GM21381 (cell line): ENCODE results near the gene PTK6.

Source experiments
- ATAC-seq: cut with Tn5 transposase; IDR thresholded peaks from one replicate; pipeline ENCODE4 v1.9.1; 2021; ENCODE audit warnings: mild to moderate bottlenecking, moderate library complexity; ENCODE audit not compliant: unreplicated experiment

The PTK6 gene

GRCh38 chr20:63532449-63532971, 4.7 kb downstream of the PTK6 start:
- ATAC-seq = no peak

GRCh38 chr20:63531686-63532448, 5.3 kb downstream of the PTK6 start:
- ATAC-seq = no peak

- no peak for ATAC-seq
Observed at GRCh38 chr20:63530788-63531160, 6.4 kb downstream of the PTK6 start.

DNA sequence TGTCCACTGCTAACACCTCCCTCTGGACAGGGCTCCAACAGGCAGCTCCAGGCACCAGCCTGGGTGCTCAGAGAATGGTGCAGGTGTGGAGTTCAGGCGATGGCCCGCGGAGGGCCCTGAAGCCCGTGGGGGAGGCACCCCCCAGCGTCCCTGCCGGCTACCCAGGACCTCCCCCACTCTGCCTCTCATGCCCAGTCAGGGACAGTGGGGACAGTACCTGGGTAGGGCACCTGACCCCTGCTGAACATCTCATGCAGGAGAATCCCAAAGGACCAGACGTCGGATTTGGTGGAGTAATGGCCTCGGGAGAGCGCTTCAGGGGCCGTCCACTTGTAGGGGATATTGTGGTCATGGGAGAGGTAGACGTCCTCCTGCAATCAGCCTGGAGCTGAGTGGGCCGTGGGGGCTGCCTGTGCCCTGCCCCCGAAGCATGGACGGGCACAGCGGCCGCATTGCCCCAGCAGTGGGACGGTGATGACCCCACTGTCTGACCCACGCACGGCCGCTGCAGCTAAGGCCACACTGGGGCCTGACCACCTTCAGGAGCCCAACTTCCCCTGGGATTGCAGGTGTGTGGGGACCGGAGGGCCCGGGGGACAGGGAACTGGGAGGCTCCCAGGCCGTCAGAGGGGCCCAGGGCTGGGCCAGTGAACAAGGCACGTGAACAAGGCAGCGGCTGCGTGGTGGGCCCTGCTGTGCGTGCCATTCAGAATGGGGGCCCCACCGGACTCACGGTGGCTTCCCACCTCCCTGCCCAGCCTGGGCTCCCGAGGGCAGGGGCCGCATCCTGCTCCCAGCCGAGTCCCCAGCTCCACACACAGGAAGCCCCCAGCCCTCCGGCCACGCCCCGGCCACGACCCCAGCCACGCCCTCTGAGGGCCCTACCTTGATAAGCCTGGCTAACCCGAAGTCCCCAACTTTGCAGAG, 7.1 kb downstream of the PTK6 start:
- no peak for ATAC-seq

GRCh38 chr20:63529180-63529860, 7.9 kb downstream of the PTK6 start:
- no peak for ATAC-seq

- ATAC-seq = no peak
Observed at GRCh38 chr20:63527184-63527583, 10.0 kb downstream of the PTK6 start.

DNA sequence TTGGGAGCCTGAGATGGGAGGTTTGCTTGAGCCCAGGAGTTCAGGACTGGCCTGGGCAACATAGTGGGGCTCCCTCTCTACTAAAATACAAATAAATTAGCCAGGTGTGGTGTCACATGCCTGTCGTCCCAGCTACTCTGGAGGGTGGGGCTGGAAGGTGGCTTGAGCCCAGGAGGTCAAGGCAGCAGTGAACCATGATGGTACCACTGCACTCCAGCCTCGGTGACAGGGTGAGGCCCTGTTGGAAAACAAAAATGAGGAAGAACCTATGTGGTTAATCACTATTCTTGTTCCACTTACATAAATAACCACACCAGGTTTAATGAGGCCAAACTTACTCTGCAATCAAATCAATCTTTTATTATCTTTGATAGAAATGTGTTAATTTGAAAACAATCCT, 11.2 kb downstream of the PTK6 start:
- no peak for ATAC-seq

- no peak for ATAC-seq
Observed at GRCh38 chr20:63525185-63525584, 12.0 kb downstream of the PTK6 start.

- ATAC-seq = no peak
Observed at GRCh38 chr20:63522981-63523611, 14.1 kb downstream of the PTK6 start.

DNA sequence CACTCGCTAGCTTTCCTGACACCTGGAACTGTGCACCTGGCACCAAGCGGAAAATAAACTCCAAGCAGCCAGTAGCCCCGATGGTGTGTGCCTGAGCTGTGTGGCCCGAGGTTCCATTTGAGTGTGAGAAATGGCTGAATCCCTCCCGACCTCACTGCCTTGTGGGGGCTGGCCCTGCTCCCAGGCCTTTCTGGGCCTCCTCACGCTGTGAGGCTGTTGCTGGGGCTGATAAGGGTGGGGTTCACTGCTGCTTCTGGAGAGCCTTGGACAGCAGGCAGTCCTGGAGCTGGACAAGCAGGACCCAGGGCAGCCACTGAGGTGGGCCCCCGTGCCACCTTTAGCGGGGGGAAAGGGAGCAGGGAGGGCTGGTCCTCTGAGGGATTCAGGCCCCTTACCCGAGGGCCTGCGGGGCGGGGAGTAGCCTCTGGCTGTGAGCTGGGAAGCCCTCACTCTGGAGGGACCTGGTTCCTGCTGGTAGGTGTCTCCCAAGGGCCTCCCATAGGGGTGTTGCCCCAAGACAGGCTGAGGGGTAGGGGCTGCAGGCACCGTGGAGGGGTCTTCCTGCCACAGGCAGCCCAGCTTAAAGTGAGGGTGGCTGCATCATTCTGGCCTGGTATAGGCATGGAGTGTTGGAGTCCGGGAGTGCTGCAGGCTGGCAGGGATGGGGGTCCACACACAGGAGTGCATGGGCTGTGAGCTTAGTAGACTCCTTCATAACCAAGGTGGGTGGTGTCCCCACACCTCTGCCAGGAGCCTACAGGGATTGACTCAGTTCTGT, 14.9 kb downstream of the PTK6 start:
- ATAC-seq = no peak

DNA sequence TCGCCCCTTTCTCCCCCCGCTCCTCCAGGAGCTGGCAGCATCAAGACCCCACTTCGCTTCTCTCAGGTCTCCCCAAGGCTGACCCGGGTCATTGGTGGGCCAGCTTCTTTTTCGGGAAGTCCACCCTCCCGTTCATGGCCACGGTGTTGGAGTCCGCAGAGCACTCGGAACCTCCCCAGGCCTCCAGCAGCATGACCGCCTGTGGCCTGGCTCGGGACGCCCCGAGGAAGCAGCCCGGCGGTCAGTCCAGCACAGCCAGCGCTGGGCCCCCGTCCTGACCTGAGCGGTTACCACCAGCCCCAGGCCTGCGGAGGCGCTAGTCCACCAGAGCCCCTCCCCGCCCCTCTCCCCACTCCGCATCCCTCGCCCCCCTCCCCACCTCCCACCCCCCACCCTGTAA, 15.6 kb downstream of the PTK6 start:
- ATAC-seq = no peak

DNA sequence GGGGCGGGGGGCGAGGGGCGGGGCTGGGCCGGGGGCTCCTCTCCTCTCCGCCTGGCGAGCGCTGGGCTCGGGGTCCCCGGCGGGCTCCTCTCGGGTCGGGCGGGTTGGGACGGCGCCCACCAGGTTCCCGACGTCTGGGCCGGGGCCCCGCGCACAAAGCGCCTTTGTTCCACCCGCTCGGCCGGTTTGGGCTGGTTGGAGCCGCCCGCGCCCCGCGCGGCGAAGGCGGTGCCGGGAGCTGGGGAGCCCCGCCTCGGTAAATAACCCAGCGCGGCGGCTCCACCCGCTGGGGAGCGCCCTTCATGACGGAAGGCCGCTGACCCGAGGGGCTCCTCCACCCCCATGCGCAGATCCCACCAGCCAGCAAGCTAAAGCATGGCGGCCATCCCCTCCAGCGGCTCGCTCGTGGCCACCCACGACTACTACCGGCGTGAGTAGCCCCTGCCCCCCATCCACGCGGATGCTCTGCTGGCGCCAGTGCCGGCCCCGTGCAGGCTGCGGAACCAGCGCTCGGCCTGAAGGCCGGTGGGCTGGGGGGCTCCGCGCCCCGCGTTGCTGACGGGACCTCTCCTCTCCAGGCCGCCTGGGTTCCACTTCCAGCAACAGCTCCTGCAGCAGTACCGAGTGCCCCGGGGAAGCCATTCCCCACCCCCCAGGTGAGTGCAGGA, 16.1 kb downstream of the PTK6 start:
- ATAC-seq = peak; percentile 50

DNA sequence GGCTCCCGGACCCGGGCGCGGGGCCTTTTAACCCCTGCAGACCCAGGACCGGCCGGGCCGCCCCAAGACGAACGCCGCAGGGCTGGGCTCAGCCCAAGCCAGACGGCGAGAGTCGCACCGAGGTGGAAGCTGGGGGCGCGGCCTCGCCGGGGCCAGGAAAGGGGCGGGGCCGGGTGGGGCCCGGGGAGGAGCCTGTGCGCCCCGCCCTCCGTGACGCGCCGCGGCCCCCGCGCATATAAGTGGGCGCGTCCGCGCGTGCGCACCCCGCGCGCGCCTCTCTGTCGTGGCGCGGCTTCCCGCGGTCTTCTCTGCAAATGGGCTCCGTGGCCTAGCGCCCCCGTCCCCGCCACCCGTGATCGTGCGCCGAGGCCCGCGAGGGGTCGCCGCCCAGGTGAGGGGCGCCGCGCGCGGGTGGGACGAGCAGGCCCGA, 16.7 kb downstream of the PTK6 start, which contains the start of gene PPDPF:
Gene PPDPF (plus strand): TSS at position 262 of the 430 bp plus-strand sequence. CDS start 544 bp downstream, outside the sequence.
- peak; percentile 69 for ATAC-seq

DNA sequence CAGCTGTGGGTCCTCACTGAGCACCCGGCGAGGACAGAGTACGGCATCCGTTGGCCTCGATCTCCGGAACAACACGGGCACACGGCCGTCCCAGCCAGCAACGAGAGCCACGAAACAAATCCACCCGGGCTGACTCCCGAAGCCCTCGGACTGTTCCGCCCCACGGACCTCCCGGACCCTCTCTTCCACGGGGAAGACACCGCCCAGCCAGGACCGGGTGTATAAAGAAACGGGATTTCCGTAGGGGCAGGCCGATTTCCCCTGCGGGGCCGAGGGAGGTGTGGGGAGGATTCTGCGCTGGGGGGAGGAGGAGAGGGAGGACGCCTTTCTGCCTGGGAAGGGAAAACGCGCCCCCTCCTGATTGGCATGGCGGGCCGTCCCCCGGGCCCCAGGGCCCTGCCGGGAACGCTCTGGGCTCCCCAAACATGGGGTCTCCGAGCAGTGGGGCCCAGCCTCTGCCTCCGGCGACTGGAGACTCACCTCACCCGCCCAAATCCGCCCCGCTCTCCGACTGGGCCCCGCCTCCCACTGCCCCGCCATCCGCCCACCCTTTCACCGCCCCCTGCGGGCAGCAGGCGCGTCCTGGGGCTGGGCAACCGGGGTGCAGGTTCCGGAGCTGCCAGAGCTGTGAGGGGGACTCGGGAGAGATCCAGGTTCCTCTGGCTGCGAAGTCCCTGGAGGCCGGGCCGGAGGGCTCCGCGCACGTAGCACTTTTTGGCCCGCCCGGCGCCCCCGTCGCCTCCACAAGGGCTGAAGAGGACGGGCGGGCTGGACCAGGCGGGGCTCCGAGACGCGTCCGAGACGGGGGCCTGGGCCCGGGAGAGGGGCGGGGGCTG, 17.3 kb downstream of the PTK6 start:
- ATAC-seq = peak; percentile 33

- ATAC-seq = no peak
Observed at GRCh38 chr20:63518946-63519667, 18.1 kb downstream of the PTK6 start.

DNA sequence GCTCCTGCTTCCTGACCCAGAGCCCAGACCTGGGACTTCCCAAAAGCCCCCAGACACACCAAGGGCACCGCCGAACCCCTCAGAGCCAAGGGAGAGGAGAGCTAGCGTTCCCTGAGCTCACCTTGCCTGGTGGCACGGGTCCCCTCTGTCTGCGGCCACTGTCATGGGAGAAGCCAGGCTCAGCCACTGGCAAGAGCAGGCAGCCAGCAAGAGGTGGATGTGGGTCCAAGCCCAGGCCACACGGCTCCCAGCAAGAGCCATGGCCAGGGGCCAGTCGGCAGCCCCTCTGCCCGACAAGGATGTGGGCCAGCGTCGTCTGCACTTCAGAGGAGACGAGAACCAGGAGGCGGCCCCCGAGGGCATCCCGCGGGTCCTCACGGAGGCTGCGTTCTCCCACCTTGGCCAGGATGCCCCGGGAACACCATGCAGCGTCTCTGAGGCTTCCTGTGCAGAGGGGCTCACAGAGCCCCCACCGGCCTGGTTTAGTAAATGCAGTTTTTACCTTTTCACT, 18.8 kb downstream of the PTK6 start:
- no peak for ATAC-seq
